ENCODE results near the gene FLT1.

Gene FLT1

GRCh38 chr13:28526876-28527275, 31.9 kb upstream of the FLT1 start:
- no peak for DNase-seq

DNA sequence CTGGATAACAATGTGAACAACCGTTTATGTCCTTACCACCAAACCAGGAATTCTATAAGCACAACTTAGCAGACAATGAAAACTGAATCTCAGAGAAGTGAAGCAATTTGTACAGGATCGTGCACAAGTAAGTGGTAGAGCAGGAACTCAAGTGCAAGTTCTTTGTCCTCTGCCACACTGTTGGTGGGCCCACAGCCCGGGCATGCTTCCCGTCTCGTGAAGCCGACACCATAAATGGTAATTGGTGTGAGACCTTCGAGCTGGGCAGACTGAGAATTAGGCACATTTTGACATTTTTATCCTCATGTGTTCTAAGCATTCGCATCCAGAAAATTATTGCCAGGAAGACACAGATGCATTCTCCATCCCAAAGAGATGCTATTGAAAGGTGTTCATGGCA, 27.9 kb upstream of the FLT1 start:
- no peak for DNase-seq

DNA sequence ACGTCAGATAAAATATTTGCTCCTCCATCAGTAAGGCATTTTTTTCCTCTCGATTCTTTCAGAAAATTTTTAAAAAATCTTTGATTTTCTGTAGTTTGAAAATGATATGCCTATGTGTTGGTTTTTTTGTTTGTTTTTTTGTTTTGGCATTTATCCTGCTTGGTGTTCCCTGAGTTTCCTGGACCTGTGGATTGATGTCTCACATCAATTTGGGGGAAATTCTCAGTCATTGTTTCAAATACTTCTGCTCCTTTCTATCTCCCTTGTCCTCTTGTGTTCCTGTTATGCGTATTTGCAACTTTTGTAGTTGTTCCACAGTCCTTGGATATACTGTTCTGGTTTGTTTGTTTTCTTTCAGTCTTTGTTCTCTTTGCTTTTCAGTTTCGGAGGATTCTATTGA, 18.8 kb upstream of the FLT1 start:
- no peak for DNase-seq

GRCh38 chr13:28510542-28510941, 15.6 kb upstream of the FLT1 start:
- no peak for DNase-seq

- no peak for DNase-seq
Observed at GRCh38 chr13:28510066-28510465, 15.1 kb upstream of the FLT1 start.

- no peak for DNase-seq
Observed at GRCh38 chr13:28505543-28506135, 10.7 kb upstream of the FLT1 start.

DNA sequence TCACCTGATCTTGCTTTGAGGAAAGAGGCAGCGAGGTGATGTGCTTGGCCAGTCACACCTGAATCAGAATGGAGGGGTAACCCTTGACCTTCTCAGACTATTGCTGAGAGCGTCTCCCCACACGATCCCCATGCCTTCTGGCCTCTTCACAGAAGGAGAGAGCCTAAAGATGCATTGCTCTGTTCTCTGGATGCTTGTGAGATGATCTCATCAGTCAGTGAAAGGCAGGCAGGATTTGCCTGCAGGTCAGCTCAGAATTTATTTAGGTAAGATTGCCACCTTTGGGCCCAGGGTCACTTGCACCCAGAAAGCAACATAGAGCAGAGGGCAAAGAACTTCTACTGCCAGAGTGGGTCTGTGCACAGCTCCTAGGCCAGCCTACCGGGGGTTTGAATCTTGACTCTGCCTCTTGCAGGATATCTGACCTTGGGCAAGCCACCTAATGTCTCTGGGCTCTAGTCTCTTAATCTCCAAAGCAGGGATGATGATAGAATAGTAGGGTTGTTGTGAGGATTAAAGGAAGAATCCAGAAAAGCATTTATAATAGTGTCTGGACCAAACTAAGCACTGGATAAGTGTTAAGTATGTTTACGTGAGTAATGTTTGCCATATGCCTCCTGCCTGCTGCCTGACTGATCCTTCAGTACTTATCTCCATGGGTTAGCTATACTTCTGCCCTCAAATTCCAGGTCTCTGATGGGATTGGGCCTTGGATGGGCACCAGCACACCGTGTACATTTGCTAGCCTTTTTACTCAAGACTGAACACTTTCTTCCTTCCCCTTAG, 8.4 kb upstream of the FLT1 start:
- no peak for DNase-seq

- no peak for DNase-seq
Observed at GRCh38 chr13:28501547-28501946, 6.6 kb upstream of the FLT1 start.

DNA sequence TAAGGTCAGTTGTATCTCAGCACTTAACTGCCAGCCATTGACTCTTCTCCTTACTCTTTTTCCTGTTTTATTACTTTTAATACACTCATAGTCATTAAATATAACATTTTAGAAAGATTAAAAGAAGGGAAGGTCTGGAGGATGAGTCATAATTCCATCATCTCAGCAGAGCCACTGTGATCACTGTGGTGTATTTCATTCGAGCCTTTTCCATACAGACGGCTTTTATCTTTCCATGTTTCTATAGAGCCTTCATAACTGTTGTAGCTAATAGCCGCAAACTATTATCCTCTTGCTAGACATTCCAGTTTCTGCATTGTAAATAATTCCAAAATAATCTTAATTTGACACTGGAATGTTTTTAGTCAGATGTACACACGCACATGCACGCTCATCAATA, 4.7 kb upstream of the FLT1 start:
- DNase-seq, result no peak

GRCh38 chr13:28498481-28499115, 3.7 kb upstream of the FLT1 start:
- no peak for DNase-seq

- DNase-seq, result no peak
Observed at GRCh38 chr13:28497143-28497876, 2.4 kb upstream of the FLT1 start.

GRCh38 chr13:28496188-28496564, 1.2 kb upstream of the FLT1 start:
- no peak for DNase-seq

DNA sequence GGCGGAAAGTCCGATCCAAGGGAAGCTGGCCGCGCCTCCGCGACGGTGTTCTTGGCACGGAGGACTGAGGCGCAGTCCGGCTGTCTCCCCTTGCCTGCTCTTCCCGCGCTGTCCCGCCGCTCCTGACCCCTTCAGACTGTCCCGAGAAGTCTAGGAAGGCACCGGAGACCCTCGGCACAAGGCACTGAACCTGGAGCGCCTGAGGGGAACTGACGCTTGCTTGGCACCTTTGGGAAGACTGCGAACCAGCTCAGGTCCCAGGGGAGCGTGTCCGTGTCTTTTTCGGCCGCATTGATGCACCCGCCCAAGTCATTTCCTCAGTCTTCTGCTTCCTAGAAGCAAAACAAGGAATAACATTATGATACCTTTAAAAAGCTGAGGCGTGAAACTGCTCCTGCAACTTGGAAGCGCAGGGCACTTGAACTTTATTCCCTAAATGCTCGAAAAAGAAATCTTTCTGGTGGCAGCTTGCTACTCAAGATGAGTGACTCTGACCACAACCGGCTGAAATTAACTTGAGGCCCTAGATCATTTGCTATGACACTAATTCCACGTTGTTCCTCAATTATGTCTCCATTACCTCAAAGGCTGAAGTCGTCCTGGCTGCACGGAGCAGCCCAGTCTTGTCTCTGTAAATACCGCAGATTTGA, 735 bp upstream of the FLT1 start:
- no peak for DNase-seq

- no peak for DNase-seq
Observed at GRCh38 chr13:28494504-28494777, 487 bp downstream of the FLT1 start.

- DNase-seq, result no peak
Observed at GRCh38 chr13:28493740-28494503, 1.0 kb downstream of the FLT1 start.

GRCh38 chr13:28492569-28493367, 2.2 kb downstream of the FLT1 start:
- DNase-seq, result no peak

DNA sequence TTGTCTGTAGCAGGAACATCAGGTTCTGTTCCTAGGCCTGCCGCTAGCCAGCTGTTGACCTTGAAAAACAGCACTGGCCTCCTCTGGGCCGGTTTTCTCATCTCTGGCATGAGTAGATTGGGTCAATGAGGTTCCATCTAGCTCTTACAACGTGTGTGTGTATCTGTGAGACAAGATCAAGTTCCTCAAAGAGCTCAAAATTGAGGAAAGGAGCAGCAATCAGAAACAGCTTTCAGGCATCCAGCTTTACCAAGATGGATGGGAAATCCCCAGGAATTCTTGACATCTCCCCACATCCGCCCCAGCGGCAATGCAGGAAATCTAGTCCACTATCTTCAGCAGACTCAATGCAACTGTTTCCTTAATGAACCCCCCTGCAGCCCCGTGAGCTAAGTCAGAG, 4.9 kb downstream of the FLT1 start:
- no peak for DNase-seq

- no peak for DNase-seq
Observed at GRCh38 chr13:28489524-28489931, 5.4 kb downstream of the FLT1 start.

- no peak for DNase-seq
Observed at GRCh38 chr13:28488376-28489005, 6.4 kb downstream of the FLT1 start.

GRCh38 chr13:28485996-28486543, 8.9 kb downstream of the FLT1 start:
- DNase-seq, result no peak

DNA sequence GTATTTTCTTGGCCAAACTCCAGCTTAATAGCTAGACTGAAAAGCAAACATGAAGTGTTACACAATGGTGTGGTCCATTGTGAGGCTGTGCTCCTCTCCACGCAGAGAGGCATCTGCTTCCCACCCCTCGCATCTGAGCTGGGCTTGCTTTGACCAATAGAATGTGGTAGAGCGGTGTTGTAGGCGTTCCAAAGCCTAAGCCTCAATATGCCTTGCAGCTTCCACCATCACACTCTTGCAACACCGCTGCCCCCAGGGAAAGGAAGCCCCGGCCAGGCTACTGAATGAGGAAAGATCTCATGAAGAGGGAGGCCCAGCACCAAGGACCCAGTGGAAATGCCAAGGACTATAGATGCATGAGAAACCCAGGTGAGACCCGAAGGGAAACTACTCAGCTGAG, 9.4 kb downstream of the FLT1 start:
- DNase-seq, result no peak
